Activated CD8-positive, alpha-beta memory T cell treated with anti-CD3 and anti-CD28 coated beads for 36 hours (primary cell): Measurements from ENCODE around the gene NFIX. TPM values are rescaled to one million over a fixed set of nuclear protein-coding genes. Genes with fewer than 3 reads are reported as not detected.

ENCODE experiments used
- CTCF ChIA-PET: fragments of 350-600 bp; sonication (Branson Sonifier 250); formaldehyde crosslinking; loops from one replicate; lab custom pipeline; 2021; ENCODE audit warnings: antibody characterized with exemption; lab: Charles Lee
- POLR2A ChIA-PET: fragments of 350-600 bp; sonication (Branson Sonifier 250); formaldehyde crosslinking; loops from one replicate; lab custom pipeline; 2021; ENCODE audit warnings: antibody characterized with exemption; lab: Charles Lee
- total RNA-seq, 2 experiments: library from RNA; stranded (reverse); gene quantifications; one replicate each; pipeline ENCODE4 v1.2.3, GENCODE V29; 2021

NFIX gene
- total RNA-seq, 2 experiments from 2014 or later = 2.2 to 3.5 TPM

GRCh38 chr19:13054626-13055212, 59.4 kb downstream of the NFIX start:
- POLR2A ChIA-PET = no interaction called here

GRCh38 chr19:13055213-13056051, 60.2 kb downstream of the NFIX start:
- ChIA-PET POLR2A (no interaction called here), CTCF (interaction anchor here (0.8 to 2.1 kb wide), 4 partner anchors 42 to 90 kb away, joined by 3 to 7 read pairs (median 3); partner anchors contain the start of gene TRMT1)

More at GRCh38 chr19:13054626-13055212, 59.4 kb downstream of the NFIX start:
- CTCF ChIA-PET = interaction anchor here (0.8 to 2.1 kb wide), 5 partner anchors 10 to 89 kb away, joined by 3 to 7 read pairs (median 4); no protein-coding TSS in a partner anchor

- CTCF ChIA-PET = interaction anchor here (0.7 to 6.3 kb wide), 5 partner anchors 22 to 91 kb away, joined by 3 to 49 read pairs (median 3); partner anchors contain the start of gene TRMT1
Observed at GRCh38 chr19:13056052-13056660, 60.9 kb downstream of the NFIX start.

GRCh38 chr19:13057147-13057572, 61.9 kb downstream of the NFIX start:
- CTCF ChIA-PET = interaction anchor here (1.2 to 6.3 kb wide), 4 partner anchors 38 to 92 kb away, joined by 3 to 110 read pairs (median 28); no protein-coding TSS in a partner anchor
- POLR2A ChIA-PET = no interaction called here

More at GRCh38 chr19:13056052-13056660, 60.9 kb downstream of the NFIX start:
- POLR2A ChIA-PET = no interaction called here

- POLR2A ChIA-PET = no interaction called here
- CTCF ChIA-PET = interaction anchor here (0.8 to 6.3 kb wide), 6 partner anchors 37 to 92 kb away, joined by 3 to 110 read pairs (median 5); no protein-coding TSS in a partner anchor
Observed at GRCh38 chr19:13057744-13058143, 62.5 kb downstream of the NFIX start.

- ChIA-PET CTCF (interaction anchor here (1.2 to 6.3 kb wide), 6 partner anchors 11 to 94 kb away, joined by 3 to 110 read pairs (median 22); no protein-coding TSS in a partner anchor), POLR2A (interaction anchor here (0.6 kb wide), 1 partner anchor 36 kb away, joined by 4 read pairs; no protein-coding TSS in a partner anchor)
Observed at GRCh38 chr19:13058951-13059660, 63.8 kb downstream of the NFIX start.

GRCh38 chr19:13060233-13060963, 65.1 kb downstream of the NFIX start:
- POLR2A ChIA-PET = interaction anchor here (1.5 kb wide), 1 partner anchor 33 kb away, joined by 4 read pairs; no protein-coding TSS in a partner anchor
- CTCF ChIA-PET = interaction anchor here (0.8 to 6.3 kb wide), 21 partner anchors 9 to 175 kb away, joined by 3 to 110 read pairs (median 6); no protein-coding TSS in a partner anchor

GRCh38 chr19:13060964-13061927, 66.0 kb downstream of the NFIX start:
- POLR2A ChIA-PET = interaction anchor here (0.6 to 1.5 kb wide), 3 partner anchors 33 to 83 kb away, joined by 3 to 7 read pairs (median 4); no protein-coding TSS in a partner anchor
- CTCF ChIA-PET = interaction anchor here (0.5 to 6.3 kb wide), 35 partner anchors 8 to 1646 kb away, joined by 3 to 110 read pairs (median 4); no protein-coding TSS in a partner anchor

GRCh38 chr19:13062317-13062716, 67.0 kb downstream of the NFIX start:
- CTCF ChIA-PET = interaction anchor here (0.5 to 6.3 kb wide), 10 partner anchors 22 to 177 kb away, joined by 3 to 110 read pairs (median 6); no protein-coding TSS in a partner anchor

GRCh38 chr19:13063461-13064091, 68.3 kb downstream of the NFIX start:
- ChIA-PET CTCF (interaction anchor here (1.3 to 2.1 kb wide), 4 partner anchors 29 to 98 kb away, joined by 3 to 6 read pairs (median 4); no protein-coding TSS in a partner anchor), POLR2A (no interaction called here)

More at GRCh38 chr19:13062317-13062716, 67.0 kb downstream of the NFIX start:
- POLR2A ChIA-PET = no interaction called here

- ChIA-PET CTCF (interaction anchor here (1.2 to 2.1 kb wide), 5 partner anchors 19 to 99 kb away, joined by 3 to 6 read pairs (median 4); no protein-coding TSS in a partner anchor), POLR2A (no interaction called here)
Observed at GRCh38 chr19:13064092-13064489, 68.8 kb downstream of the NFIX start.

GRCh38 chr19:13066226-13066625, 71.0 kb downstream of the NFIX start:
- ChIA-PET CTCF (no interaction called here), POLR2A (no interaction called here)

GRCh38 chr19:13066933-13067807, 71.9 kb downstream of the NFIX start:
- ChIA-PET CTCF (interaction anchor here (1.0 to 1.2 kb wide), 2 partner anchors 83 to 101 kb away, joined by 3 read pairs; no protein-coding TSS in a partner anchor), POLR2A (no interaction called here)

GRCh38 chr19:13068085-13068846, 73.0 kb downstream of the NFIX start:
- ChIA-PET POLR2A (no interaction called here), CTCF (interaction anchor here (1.0 to 1.2 kb wide), 2 partner anchors 84 to 102 kb away, joined by 3 read pairs; no protein-coding TSS in a partner anchor)
